H9 (cell line): Measurements from ENCODE around the gene UNC80. TPM values are rescaled to one million over a fixed set of nuclear protein-coding genes. Genes with fewer than 3 reads are reported as not detected.

Experiments
- DNase-seq: peaks from one replicate; pipeline ENCODE4 v3.0.0-alpha.2; 2017
- H2AFZ ChIP-seq: one replicate; pipeline ENCODE4 v1.6.1; 2013; ENCODE audit warnings: mild to moderate bottlenecking, low read length, control low read depth, moderate library complexity
- H2AK5ac ChIP-seq: 2 replicates; pipeline ENCODE4 v1.6.1; 2013; ENCODE audit warnings: low read length, control low read depth, mixed read lengths; ENCODE audit not compliant: insufficient read length
- H2BK120ac ChIP-seq: one replicate; pipeline ENCODE4 v1.6.1; 2013; ENCODE audit warnings: low read depth, mild to moderate bottlenecking, low read length, control low read depth, inconsistent platforms; ENCODE audit not compliant: poor library complexity, severe bottlenecking
- H2BK12ac ChIP-seq: 2 replicates; pipeline ENCODE4 v1.6.1; 2013; ENCODE audit warnings: low read length, control low read depth, mixed read lengths, low read depth; ENCODE audit not compliant: insufficient read length
- H2BK15ac ChIP-seq: 2 replicates; pipeline ENCODE4 v1.6.1; 2013; ENCODE audit warnings: low read depth, low read length, control low read depth
- H2BK20ac ChIP-seq: one replicate; pipeline ENCODE4 v1.6.1; 2013; ENCODE audit warnings: low read depth, mild to moderate bottlenecking, low read length, control low read depth, inconsistent platforms; ENCODE audit not compliant: poor library complexity, severe bottlenecking
- H2BK5ac ChIP-seq: 2 replicates; pipeline ENCODE4 v1.6.1; 2013; ENCODE audit warnings: low read length, control low read depth, mixed read lengths; ENCODE audit not compliant: insufficient read length
- H3K14ac ChIP-seq: 2 replicates; pipeline ENCODE4 v1.6.1; 2013; ENCODE audit warnings: low read length, control low read depth; ENCODE audit not compliant: insufficient read depth
- H3K18ac ChIP-seq: 2 replicates; pipeline ENCODE4 v1.6.1; 2013; ENCODE audit warnings: low read depth, mild to moderate bottlenecking, mixed read lengths, low read length, control low read depth; ENCODE audit not compliant: insufficient read length
- H3K23ac ChIP-seq: 2 replicates; pipeline ENCODE4 v1.6.1; 2013; ENCODE audit warnings: low read length, control low read depth, mixed read lengths, low read depth; ENCODE audit not compliant: insufficient read length
- H3K23me2 ChIP-seq: 2 replicates; pipeline ENCODE4 v1.6.1; 2013; ENCODE audit warnings: low read depth, mild to moderate bottlenecking, mixed read lengths, low read length, control low read depth; ENCODE audit not compliant: insufficient read length, poor library complexity, severe bottlenecking
- H3K27ac ChIP-seq: 2 replicates; pipeline ENCODE4 v1.5.1; 2013; ENCODE audit warnings: low read length, control low read depth, mixed read lengths, low read depth; ENCODE audit not compliant: insufficient read length
- H3K27me3 ChIP-seq: 2 replicates; pipeline ENCODE4 v1.6.1; 2013; ENCODE audit warnings: low read length, control low read depth, inconsistent platforms; ENCODE audit not compliant: insufficient read depth
- H3K4ac ChIP-seq: 2 replicates; pipeline ENCODE4 v1.6.1; 2013; ENCODE audit warnings: low read depth, mild to moderate bottlenecking, control low read depth, inconsistent platforms, low read length, moderate library complexity
- H3K4me1 ChIP-seq: 2 replicates; pipeline ENCODE4 v1.6.1; 2013; ENCODE audit warnings: low read length, control low read depth, inconsistent platforms; ENCODE audit not compliant: insufficient read depth
- H3K4me2 ChIP-seq: 2 replicates; pipeline ENCODE4 v1.6.1; 2013; ENCODE audit warnings: low read length, control low read depth, mixed read lengths; ENCODE audit not compliant: insufficient read length, insufficient read depth
- H3K56ac ChIP-seq: 2 replicates; pipeline ENCODE4 v1.6.1; 2013; ENCODE audit warnings: low read depth, mild to moderate bottlenecking, mixed read lengths, low read length, control low read depth; ENCODE audit not compliant: insufficient read length
- H3K79me1 ChIP-seq: 2 replicates; pipeline ENCODE4 v1.6.1; 2013; ENCODE audit warnings: low read depth, mild to moderate bottlenecking, moderate library complexity, low read length, control low read depth, inconsistent platforms; ENCODE audit not compliant: insufficient read depth, poor library complexity, severe bottlenecking
- H3K79me2 ChIP-seq: 2 replicates; pipeline ENCODE4 v1.6.1; 2013; ENCODE audit warnings: low read length, control low read depth, inconsistent platforms; ENCODE audit not compliant: insufficient read depth
- H3K9ac ChIP-seq: 2 replicates; pipeline ENCODE4 v1.6.1; 2013; ENCODE audit warnings: low read length, control low read depth, mixed read lengths; ENCODE audit not compliant: insufficient read length; ENCODE audit errors: extremely low read depth
- H3K9me3 ChIP-seq: one replicate; pipeline ENCODE4 v1.6.1; 2013; ENCODE audit warnings: low read depth, low read length, inconsistent platforms; ENCODE audit not compliant: control insufficient read depth
- H3T11ph ChIP-seq: one replicate; pipeline ENCODE4 v1.6.1; 2013; ENCODE audit warnings: mild to moderate bottlenecking, low read length, control low read depth, inconsistent platforms
- H4K20me1 ChIP-seq: one replicate; pipeline ENCODE4 v1.6.1; 2013; ENCODE audit not compliant: control insufficient read depth, insufficient read length, insufficient read depth
- H4K5ac ChIP-seq: 2 replicates; pipeline ENCODE4 v1.6.1; 2013; ENCODE audit warnings: low read depth, mild to moderate bottlenecking, mixed read lengths, low read length, control low read depth; ENCODE audit not compliant: insufficient read length
- H4K8ac ChIP-seq: replicated peaks from 2 replicates; pipeline ENCODE4 v1.6.1; 2013; ENCODE audit warnings: low read length, control low read depth, mixed read lengths, low read depth; ENCODE audit not compliant: insufficient read length
- H4K91ac ChIP-seq: 2 replicates; pipeline ENCODE4 v1.6.1; 2013; ENCODE audit warnings: low read depth, mild to moderate bottlenecking, moderate library complexity, mixed read lengths, low read length, control low read depth; ENCODE audit not compliant: insufficient read length
- H3K27ac Mint-ChIP-seq, 3 experiments: 2 replicates in 2 of 3; 3 replicates in 1 of 3; pipeline ENCODE4 v1.8.0; 2020 to 2021; ENCODE audit warnings: mixed read lengths in 3 of 3, mild to moderate bottlenecking in 1 of 3, moderate library complexity in 1 of 3
- H3K27me3 Mint-ChIP-seq: 2 replicates; pipeline ENCODE4 v1.8.0; 2021; ENCODE audit warnings: low read depth, mild to moderate bottlenecking, moderate library complexity, mixed read lengths
- H3K36me3 Mint-ChIP-seq, 3 experiments: 2 replicates in 2 of 3; 3 replicates in 1 of 3; pipeline ENCODE4 v1.8.0; 2020 to 2021; ENCODE audit warnings: low read depth in 3 of 3, mixed read lengths in 3 of 3; ENCODE audit not compliant: insufficient read depth in 1 of 3
- H3K4me1 Mint-ChIP-seq, 2 experiments: 2 replicates each; pipeline ENCODE4 v1.8.0; 2020; ENCODE audit warnings: mixed read lengths in 2 of 2
- H3K4me3 Mint-ChIP-seq, 2 experiments: 2 replicates in 1 of 2; 3 replicates in 1 of 2; pipeline ENCODE4 v1.8.0; 2020 to 2021; ENCODE audit warnings: mild to moderate bottlenecking in 2 of 2, mixed read lengths in 2 of 2, moderate library complexity in 1 of 2
- H3K9me3 Mint-ChIP-seq, 2 experiments: 2 replicates in 1 of 2; 3 replicates in 1 of 2; pipeline ENCODE4 v1.8.0; 2020; ENCODE audit warnings: mild to moderate bottlenecking in 2 of 2, mixed read lengths in 2 of 2, moderate library complexity in 1 of 2
- WGBS: extraction: QIAGEN DNeasy Blood & Tissue Kit; methylation state at CpG from one replicate; pipeline ENCODE4 v1.1.7; 2013; ENCODE audit warnings: missing lambda C conversion rate, low lambda C conversion rate, mixed read lengths; ENCODE audit not compliant: insufficient read length; ENCODE audit errors: extremely low coverage; 5-methylcytosine and 5-hydroxymethylcytosine counted together
- total RNA-seq: library from RNA; stranded (reverse); gene quantifications from 2 replicates; pipeline ENCODE4 v1.2.1, GENCODE V29; 2021
- TF ChIP-seq, protein P1 (sequence below): fragments of 200-600 bp; sonication (generic); conservative IDR thresholded peaks from 3 replicates; pipeline ENCODE4 v1.8.0; 2021; ENCODE audit warnings: antibody characterized with exemption, mild to moderate bottlenecking

Gene UNC80
- total RNA-seq, 1 experiment from 2014 or later: 0.52 TPM

DNA sequence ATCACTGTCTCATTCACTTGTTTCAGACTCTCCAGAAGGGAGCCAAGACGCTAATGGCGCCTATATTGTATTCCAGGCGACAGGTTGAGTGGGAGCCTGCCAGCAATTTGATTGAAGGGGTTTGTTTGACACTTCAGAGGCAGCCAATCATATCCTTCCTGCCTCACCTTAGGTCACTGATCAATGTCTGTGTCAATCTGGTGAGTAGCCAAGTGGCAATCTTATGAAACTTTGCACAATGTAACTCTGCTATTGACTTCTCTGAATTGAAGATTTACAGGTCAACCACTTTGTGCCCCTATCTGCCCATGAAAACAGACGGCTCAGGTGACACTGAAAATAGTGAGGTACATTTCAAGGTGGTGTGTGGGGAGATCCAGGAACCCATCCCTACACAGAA, 198.1 kb downstream of the UNC80 start:
- no peaks in the 10 kb centered on the region for H3K4me1 ChIP-seq
- H3K79me2 ChIP-seq: no peaks in the 10 kb centered on the region
- H3K27ac ChIP-seq: no peak overlapping the region
- peaks cover 13% of the 10 kb centered on the region for H3K27me3 Mint-ChIP-seq
- H2AK5ac ChIP-seq: no peak overlapping the region
- H3T11ph ChIP-seq: no peak overlapping the region
- H3K23me2 ChIP-seq: no peaks in the 10 kb centered on the region
- TF ChIP-seq, protein P1, sequence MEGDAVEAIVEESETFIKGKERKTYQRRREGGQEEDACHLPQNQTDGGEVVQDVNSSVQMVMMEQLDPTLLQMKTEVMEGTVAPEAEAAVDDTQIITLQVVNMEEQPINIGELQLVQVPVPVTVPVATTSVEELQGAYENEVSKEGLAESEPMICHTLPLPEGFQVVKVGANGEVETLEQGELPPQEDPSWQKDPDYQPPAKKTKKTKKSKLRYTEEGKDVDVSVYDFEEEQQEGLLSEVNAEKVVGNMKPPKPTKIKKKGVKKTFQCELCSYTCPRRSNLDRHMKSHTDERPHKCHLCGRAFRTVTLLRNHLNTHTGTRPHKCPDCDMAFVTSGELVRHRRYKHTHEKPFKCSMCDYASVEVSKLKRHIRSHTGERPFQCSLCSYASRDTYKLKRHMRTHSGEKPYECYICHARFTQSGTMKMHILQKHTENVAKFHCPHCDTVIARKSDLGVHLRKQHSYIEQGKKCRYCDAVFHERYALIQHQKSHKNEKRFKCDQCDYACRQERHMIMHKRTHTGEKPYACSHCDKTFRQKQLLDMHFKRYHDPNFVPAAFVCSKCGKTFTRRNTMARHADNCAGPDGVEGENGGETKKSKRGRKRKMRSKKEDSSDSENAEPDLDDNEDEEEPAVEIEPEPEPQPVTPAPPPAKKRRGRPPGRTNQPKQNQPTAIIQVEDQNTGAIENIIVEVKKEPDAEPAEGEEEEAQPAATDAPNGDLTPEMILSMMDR: no peak
- no peaks in the 10 kb centered on the region for H4K20me1 ChIP-seq
- no peak overlapping the region for H4K8ac ChIP-seq
- no peak overlapping the region for H3K23ac ChIP-seq
- no peak overlapping the region for H4K91ac ChIP-seq
- no peak overlapping the region for H2BK12ac ChIP-seq
- no peak overlapping the region for H2BK20ac ChIP-seq
- no peak overlapping the region for H4K5ac ChIP-seq
- H2BK5ac ChIP-seq: no peak overlapping the region
- no peak overlapping the region for H3K14ac ChIP-seq
- no peaks in the 10 kb centered on the region for H3K4me1 Mint-ChIP-seq
- H3K27ac Mint-ChIP-seq: no peak overlapping the region
- H3K27me3 ChIP-seq: no peaks in the 10 kb centered on the region; the same call in 1 of the 2 replicates
- H2BK120ac ChIP-seq: no peak overlapping the region
- no peaks in the 10 kb centered on the region for H3K36me3 Mint-ChIP-seq
- H3K18ac ChIP-seq: no peak overlapping the region
- no peak overlapping the region for H3K56ac ChIP-seq
- no peak overlapping the region for H3K4ac ChIP-seq
- H2AFZ ChIP-seq: no peak overlapping the region
- no CpG with 5 or more reads among the region's 4 CpGs for WGBS
- H3K79me1 ChIP-seq: no peaks in the 10 kb centered on the region
- no peak overlapping the region for H3K9ac ChIP-seq
- DNase-seq: no peak
- no peak overlapping the region for H3K4me3 Mint-ChIP-seq
- H2BK15ac ChIP-seq: no peak overlapping the region
- no peaks in the 10 kb centered on the region for H3K9me3 Mint-ChIP-seq
- H3K9me3 ChIP-seq: no peaks in the 10 kb centered on the region
- H3K4me2 ChIP-seq: no peak overlapping the region
